Immature natural killer cell (primary cell): ENCODE results near the gene MTHFD1L. TPM values are rescaled to one million over a fixed set of nuclear protein-coding genes. Genes with fewer than 3 reads are reported as not detected.

ENCODE experiments used
- DNase-seq, 3 donors: peaks; one replicate each; pipeline ENCODE4 v3.0.0; 2022; ENCODE audit warnings: mixed read lengths in 1 of 3
- H3K27ac Mint-ChIP-seq, 6 donors: one replicate each; pipeline ENCODE4 v1.8.0; 2020; ENCODE audit warnings: mixed read lengths in 6 of 6, mild to moderate bottlenecking in 5 of 6, inconsistent platforms in 4 of 6, moderate library complexity in 3 of 6
- H3K27me3 Mint-ChIP-seq, 3 donors: one replicate each; pipeline ENCODE4 v1.8.0; 2020 to 2021; ENCODE audit warnings: low read depth in 3 of 3, mild to moderate bottlenecking in 3 of 3, mixed read lengths in 3 of 3, moderate library complexity in 3 of 3, inconsistent platforms in 1 of 3
- H3K36me3 Mint-ChIP-seq, 3 donors: one replicate each; pipeline ENCODE4 v1.8.0; 2020; ENCODE audit warnings: mixed read lengths in 3 of 3, inconsistent platforms in 2 of 3, mild to moderate bottlenecking in 2 of 3
- H3K4me1 Mint-ChIP-seq, 2 donors: one replicate each; pipeline ENCODE4 v1.8.0; 2020; ENCODE audit warnings: inconsistent platforms in 2 of 2, mild to moderate bottlenecking in 2 of 2, mixed read lengths in 2 of 2, moderate library complexity in 1 of 2
- H3K4me3 Mint-ChIP-seq, 5 donors: one replicate each; pipeline ENCODE4 v1.8.0; 2020; ENCODE audit warnings: mild to moderate bottlenecking in 5 of 5, mixed read lengths in 5 of 5, inconsistent platforms in 3 of 5, moderate library complexity in 3 of 5
- H3K9me3 Mint-ChIP-seq, 6 donors: one replicate each; pipeline ENCODE4 v1.8.0; 2020; ENCODE audit warnings: mild to moderate bottlenecking in 6 of 6, mixed read lengths in 6 of 6, inconsistent platforms in 4 of 6, moderate library complexity in 3 of 6
- polyA plus RNA-seq, 3 donors: library from polyadenylated mRNA; unstranded; fragments of 300-500 nt; fragmentation: Illumina TruSeq; gene quantifications; one replicate each; pipeline ENCODE4 v1.2.3, GENCODE V29; 2021

The MTHFD1L gene
- polyA plus RNA-seq, 3 donors from 2014 or later, result 0.79 to 1.8 (median 1.6) TPM

DNA sequence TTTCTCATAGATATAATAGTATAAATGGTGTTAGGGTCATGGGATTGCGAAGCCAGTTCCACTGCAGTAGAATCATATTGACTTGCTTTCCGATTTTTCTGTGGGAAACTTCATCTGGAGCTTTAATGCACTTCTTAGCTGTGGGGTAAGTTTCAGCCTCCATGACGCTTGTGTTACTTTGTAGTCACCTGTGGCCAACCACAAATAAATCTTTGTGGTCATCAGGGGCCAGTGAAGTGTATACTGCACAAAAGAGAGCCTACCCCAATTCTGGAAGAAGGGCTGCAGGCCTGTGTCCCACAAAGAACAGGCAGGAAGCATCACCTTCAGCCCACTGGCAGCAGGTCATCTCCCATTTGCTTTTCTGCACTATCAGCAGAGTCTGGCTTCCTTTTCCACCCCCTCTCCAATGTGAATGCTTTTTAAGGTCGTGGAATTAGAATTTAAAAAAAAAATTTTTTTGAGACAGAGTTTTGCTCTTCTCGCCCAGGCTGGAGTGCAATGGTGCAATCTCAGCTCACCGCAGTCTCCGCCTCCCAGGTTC is 32.0 kb downstream of the MTHFD1L start:
- peaks cover 0 to 3% (median 0%) of the 10 kb centered on the region in 3 donors for H3K36me3 Mint-ChIP-seq
- H3K27ac Mint-ChIP-seq, result no peak overlapping the region
- peaks cover 17 to 22% of the 10 kb centered on the region in 2 donors for H3K4me1 Mint-ChIP-seq
- H3K4me3 Mint-ChIP-seq, result no peak overlapping the region
- H3K9me3 Mint-ChIP-seq, result no peaks in the 10 kb centered on the region
- H3K27me3 Mint-ChIP-seq, result peaks cover 0 to 6% (median 0%) of the 10 kb centered on the region in 3 donors
- no peak for DNase-seq

DNA sequence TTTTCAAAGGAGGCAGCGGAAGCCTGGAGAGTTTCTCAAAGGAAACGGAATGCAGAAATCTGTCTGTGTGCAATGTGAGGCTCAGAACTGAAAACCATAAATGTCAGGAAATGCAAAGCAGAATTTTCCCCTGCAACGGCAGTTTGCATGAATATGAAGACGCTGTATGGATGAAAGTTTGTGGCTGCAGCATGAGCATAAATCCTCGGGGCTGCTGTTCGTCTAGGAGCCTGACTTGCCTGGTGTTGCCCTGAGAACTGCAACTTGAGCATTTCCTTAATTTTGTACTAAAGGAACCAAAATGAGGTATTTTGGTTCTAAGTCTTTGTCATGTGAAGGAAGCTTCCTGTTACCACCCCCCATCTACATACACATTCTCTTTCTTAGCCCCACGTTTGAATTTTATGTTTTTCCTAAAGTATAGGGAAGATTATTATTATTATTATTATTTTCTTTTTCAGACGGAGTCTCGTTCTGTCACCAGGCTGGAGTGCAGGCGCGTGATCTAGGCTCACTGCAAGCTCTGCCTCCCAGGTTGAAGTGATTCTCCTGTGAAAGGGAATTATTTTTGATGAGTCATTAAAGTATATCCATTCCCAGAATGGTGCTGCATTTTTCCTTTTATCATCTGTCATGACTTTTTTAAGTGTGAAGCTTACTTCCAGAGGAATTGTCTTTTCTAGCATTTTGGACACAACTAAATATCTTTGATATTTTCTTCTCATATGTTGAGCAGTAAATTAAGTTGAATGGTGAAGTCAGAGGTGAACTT is 33.1 kb downstream of the MTHFD1L start:
- Mint-ChIP-seq H3K36me3 (peaks cover 0 to 3% (median 0%) of the 10 kb centered on the region in 3 donors), H3K9me3 (no peaks in the 10 kb centered on the region), H3K27ac (peak overlapping the region in 1 of 6 donors; percentile 31), H3K27me3 (peaks cover 0 to 6% (median 0%) of the 10 kb centered on the region in 3 donors), H3K4me3 (no peak overlapping the region), H3K4me1 (peaks cover 17 to 22% of the 10 kb centered on the region in 2 donors)
- no peak for DNase-seq

- Mint-ChIP-seq H3K4me1 (peaks cover 17 to 22% of the 10 kb centered on the region in 2 donors), H3K9me3 (no peaks in the 10 kb centered on the region), H3K27me3 (peaks cover 0 to 6% (median 0%) of the 10 kb centered on the region in 3 donors), H3K4me3 (no peak overlapping the region), H3K27ac (no peak overlapping the region), H3K36me3 (peaks cover 0 to 3% (median 0%) of the 10 kb centered on the region in 3 donors)
- no peak for DNase-seq
Observed at GRCh38 chr6:150899231-150899630, 33.7 kb downstream of the MTHFD1L start.

- Mint-ChIP-seq H3K9me3 (no peaks in the 10 kb centered on the region), H3K4me1 (peaks cover 15 to 22% of the 10 kb centered on the region in 2 donors), H3K4me3 (no peak overlapping the region), H3K27ac (no peak overlapping the region), H3K36me3 (peaks cover 0 to 3% (median 0%) of the 10 kb centered on the region in 3 donors), H3K27me3 (peaks cover 0 to 3% (median 0%) of the 10 kb centered on the region in 3 donors)
- DNase-seq, result no peak
Observed at GRCh38 chr6:150900049-150900448, 34.5 kb downstream of the MTHFD1L start.

GRCh38 chr6:150902142-150902776 is 36.8 kb downstream of the MTHFD1L start:
- Mint-ChIP-seq H3K4me1 (peaks cover 0 to 3% of the 10 kb centered on the region in 2 donors), H3K9me3 (no peaks in the 10 kb centered on the region)
- no peak for DNase-seq

GRCh38 chr6:150905769-150906168 is 40.3 kb downstream of the MTHFD1L start:
- Mint-ChIP-seq H3K4me1 (no peaks in the 10 kb centered on the region), H3K36me3 (no peaks in the 10 kb centered on the region), H3K4me3 (no peak overlapping the region), H3K9me3 (no peaks in the 10 kb centered on the region), H3K27ac (no peak overlapping the region), H3K27me3 (no peaks in the 10 kb centered on the region)
- no peak for DNase-seq

More at GRCh38 chr6:150902142-150902776, 36.8 kb downstream of the MTHFD1L start:
- H3K36me3 Mint-ChIP-seq, result peaks cover 0 to 3% (median 0%) of the 10 kb centered on the region in 3 donors
- H3K27ac Mint-ChIP-seq, result no peak overlapping the region
- H3K4me3 Mint-ChIP-seq, result no peak overlapping the region
- no peaks in the 10 kb centered on the region for H3K27me3 Mint-ChIP-seq

DNA sequence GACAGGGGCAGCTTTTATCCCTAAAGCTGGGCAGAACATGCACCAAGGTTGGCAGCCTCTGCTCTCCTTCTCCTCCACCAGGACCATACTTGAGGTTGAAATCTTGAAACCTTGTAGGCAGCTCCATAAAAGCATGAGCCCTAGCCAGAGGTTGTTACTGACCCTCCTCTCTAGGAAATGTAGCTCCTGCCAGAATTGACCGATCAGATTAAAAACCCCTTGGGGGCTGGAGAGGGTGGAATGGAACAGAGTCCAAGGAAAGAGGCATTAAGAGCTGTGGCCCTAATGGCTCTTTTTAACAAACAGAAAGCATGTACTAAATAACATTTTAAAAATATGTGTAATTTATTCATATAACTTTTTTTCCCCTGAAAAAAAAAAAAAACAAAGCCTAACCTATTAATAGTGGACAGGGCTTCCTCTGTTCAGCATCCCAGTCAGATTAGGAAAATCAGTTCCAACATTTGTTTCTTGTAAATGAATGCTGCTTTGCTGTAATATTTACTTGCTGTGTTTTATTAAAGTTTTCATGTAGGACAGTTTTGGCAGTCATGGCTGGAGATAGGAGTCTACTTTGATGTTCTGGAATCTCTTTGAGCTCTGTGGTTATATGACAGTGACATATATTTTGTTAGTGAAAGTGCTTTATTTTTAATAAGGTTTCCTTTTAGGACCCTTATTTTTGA is 41.3 kb downstream of the MTHFD1L start:
- peaks cover 0 to 5% (median 4%) of the 10 kb centered on the region in 3 donors for H3K36me3 Mint-ChIP-seq
- no peak overlapping the region for H3K4me3 Mint-ChIP-seq
- no peaks in the 10 kb centered on the region for H3K9me3 Mint-ChIP-seq
- no peak for DNase-seq
- H3K27me3 Mint-ChIP-seq, result no peaks in the 10 kb centered on the region
- H3K27ac Mint-ChIP-seq, result no peak overlapping the region
- H3K4me1 Mint-ChIP-seq, result no peaks in the 10 kb centered on the region

GRCh38 chr6:150907383-150907782 is 41.9 kb downstream of the MTHFD1L start:
- H3K27ac Mint-ChIP-seq, result no peak overlapping the region
- no peaks in the 10 kb centered on the region for H3K27me3 Mint-ChIP-seq
- no peaks in the 10 kb centered on the region for H3K4me1 Mint-ChIP-seq
- H3K4me3 Mint-ChIP-seq, result no peak overlapping the region
- H3K9me3 Mint-ChIP-seq, result no peaks in the 10 kb centered on the region
- no peak for DNase-seq
- peaks cover 0 to 5% (median 4%) of the 10 kb centered on the region in 3 donors for H3K36me3 Mint-ChIP-seq

GRCh38 chr6:150908901-150909300 is 43.4 kb downstream of the MTHFD1L start:
- no peak for DNase-seq
- H3K27me3 Mint-ChIP-seq, result peaks cover 0 to 2% (median 0%) of the 10 kb centered on the region in 3 donors
- H3K36me3 Mint-ChIP-seq, result peaks cover 0 to 5% (median 4%) of the 10 kb centered on the region in 3 donors
- H3K4me1 Mint-ChIP-seq, result no peaks in the 10 kb centered on the region
- H3K9me3 Mint-ChIP-seq, result no peaks in the 10 kb centered on the region
- H3K4me3 Mint-ChIP-seq, result no peak overlapping the region
- no peak overlapping the region for H3K27ac Mint-ChIP-seq

DNA sequence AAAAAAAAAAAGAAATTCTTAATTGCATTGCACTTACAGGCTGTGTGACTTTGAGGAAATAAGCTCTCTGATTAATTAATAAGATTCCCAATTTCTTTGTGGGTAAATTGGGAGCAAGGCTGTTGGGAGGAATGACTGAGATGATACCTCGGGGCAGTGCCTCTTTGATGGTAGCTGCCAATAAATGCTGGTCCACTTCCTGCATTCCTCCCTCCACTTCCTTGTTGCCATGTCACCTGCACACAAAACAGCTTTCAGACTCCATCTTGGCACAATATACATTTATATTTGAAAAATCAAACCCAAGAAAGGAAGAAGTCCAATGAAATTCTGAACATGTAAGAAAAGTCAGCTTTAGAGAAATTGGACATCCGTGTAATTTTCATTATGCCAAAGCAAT is 45.1 kb downstream of the MTHFD1L start:
- H3K27ac Mint-ChIP-seq, result no peak overlapping the region
- H3K36me3 Mint-ChIP-seq, result peaks cover 0 to 5% (median 4%) of the 10 kb centered on the region in 3 donors
- no peaks in the 10 kb centered on the region for H3K9me3 Mint-ChIP-seq
- H3K27me3 Mint-ChIP-seq, result peaks cover 0 to 2% (median 0%) of the 10 kb centered on the region in 3 donors
- H3K4me1 Mint-ChIP-seq, result no peaks in the 10 kb centered on the region
- DNase-seq, result no peak
- no peak overlapping the region for H3K4me3 Mint-ChIP-seq

- Mint-ChIP-seq H3K27ac (no peak overlapping the region), H3K9me3 (no peaks in the 10 kb centered on the region), H3K4me1 (no peaks in the 10 kb centered on the region), H3K36me3 (peaks cover 0 to 5% (median 4%) of the 10 kb centered on the region in 3 donors), H3K4me3 (no peak overlapping the region), H3K27me3 (peaks cover 0 to 2% (median 0%) of the 10 kb centered on the region in 3 donors)
- no peak for DNase-seq
Observed at GRCh38 chr6:150914372-150914771, 48.9 kb downstream of the MTHFD1L start.

DNA sequence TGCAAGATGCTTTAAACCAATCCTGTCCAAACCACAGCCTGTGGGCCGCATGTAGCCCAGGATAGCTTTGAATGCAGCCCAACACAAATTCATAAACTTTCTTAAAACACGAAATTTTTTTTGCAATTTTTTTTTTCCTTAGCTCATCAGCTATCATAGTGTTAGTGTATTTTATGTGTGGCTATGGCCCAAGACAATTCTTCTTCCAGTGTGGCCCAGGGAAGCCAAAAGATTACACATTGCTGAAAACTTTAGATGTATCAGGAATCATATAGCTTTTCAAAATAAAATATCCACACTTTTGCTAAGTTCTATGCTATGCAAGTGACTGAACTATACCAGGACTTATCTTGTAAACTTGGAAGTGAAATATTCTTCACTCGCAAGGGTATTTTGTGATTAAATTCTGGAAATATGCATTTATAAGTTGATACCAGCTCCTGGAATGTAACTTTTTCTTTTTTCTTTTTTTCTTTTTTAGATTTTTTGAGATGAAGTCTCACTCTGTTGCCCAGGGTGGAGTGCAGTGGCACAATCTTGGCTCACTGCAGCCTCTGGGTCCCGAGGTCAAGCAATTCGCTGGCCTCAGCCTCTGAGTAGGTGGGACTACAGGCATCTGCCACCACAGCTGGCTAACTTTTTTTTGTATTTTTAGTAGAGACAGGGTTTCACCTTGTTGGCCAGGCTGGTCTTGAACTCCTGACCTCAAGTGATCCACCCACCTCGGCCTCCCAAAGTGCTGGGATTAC is 49.8 kb downstream of the MTHFD1L start:
- peaks cover 0 to 2% (median 0%) of the 10 kb centered on the region in 3 donors for H3K27me3 Mint-ChIP-seq
- H3K4me1 Mint-ChIP-seq, result no peaks in the 10 kb centered on the region
- H3K27ac Mint-ChIP-seq, result no peak overlapping the region
- no peak for DNase-seq
- no peaks in the 10 kb centered on the region for H3K9me3 Mint-ChIP-seq
- H3K36me3 Mint-ChIP-seq, result peaks cover 0 to 5% (median 4%) of the 10 kb centered on the region in 3 donors
- H3K4me3 Mint-ChIP-seq, result no peak overlapping the region

- Mint-ChIP-seq H3K27ac (no peak overlapping the region), H3K9me3 (no peaks in the 10 kb centered on the region), H3K4me3 (no peak overlapping the region), H3K27me3 (peaks cover 0 to 2% (median 0%) of the 10 kb centered on the region in 3 donors), H3K36me3 (peaks cover 0 to 5% (median 4%) of the 10 kb centered on the region in 3 donors), H3K4me1 (no peaks in the 10 kb centered on the region)
- no peak for DNase-seq
Observed at GRCh38 chr6:150915880-150916265, 50.4 kb downstream of the MTHFD1L start.
